Activated T-helper 1 cell treated with Interleukin-2 at 50 U/mL for 16 hours (primary cell): ENCODE data around the gene TUBA1C.
A peak's percentile ranks its signal among the peaks of the same experiment; 100 is the strongest.
"Not testable (repeated sequence)": the region's sequence is repeated elsewhere in the genome, so short reads cannot be mapped to it uniquely, and the experiment has no call there.

Experiments used
- DNase-seq: peaks from one replicate; pipeline ENCODE4 v3.0.0-alpha.2; 2020; ENCODE audit warnings: low read depth

Gene TUBA1C

DNA sequence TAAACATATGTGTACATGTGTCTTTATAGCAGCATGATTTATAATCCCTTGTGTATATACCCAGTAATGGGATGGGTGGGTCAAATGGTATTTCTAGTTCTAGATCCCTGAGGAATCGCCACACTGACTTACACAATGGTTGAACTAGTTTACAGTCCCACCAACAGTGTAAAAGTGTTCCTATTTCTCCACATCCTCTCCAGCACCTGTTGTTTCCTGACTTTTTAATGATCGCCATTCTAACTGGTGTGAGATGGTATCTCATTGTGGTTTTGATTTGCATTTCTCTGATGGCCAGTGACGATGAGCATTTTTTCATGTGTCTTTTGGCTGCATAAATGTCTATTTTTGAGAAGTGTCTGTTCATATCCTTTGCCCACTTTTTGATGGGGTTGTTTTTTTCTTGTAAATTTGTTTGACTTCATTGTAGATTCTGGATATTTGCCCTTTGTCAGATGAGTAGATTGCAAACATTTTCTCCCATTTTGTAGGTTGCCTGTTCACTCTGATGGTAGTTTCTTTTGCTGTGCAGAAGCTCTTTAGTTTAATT, 45.6 kb downstream of the TUBA1C start:
- not testable (repeated sequence) for DNase-seq

DNA sequence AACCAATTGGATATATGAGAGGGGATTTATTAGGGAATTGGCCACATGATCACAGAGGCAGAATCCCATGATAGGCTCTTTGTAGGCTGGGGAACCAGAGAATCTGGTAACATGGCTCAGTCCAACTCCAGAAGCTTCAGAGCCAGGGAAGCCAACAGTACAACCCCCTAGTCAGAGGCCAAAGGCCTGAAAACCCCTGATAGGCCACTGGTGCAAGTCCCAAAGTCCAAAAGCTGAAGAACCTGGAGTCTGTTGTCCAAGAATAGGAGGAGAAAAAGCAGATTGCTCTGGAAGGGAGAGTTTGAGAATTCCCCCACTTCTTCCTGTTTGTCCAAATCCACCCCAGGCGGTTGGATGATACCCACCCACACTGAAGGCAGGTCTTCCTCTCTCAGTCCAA, 49.9 kb downstream of the TUBA1C start:
- no peak for DNase-seq

DNA sequence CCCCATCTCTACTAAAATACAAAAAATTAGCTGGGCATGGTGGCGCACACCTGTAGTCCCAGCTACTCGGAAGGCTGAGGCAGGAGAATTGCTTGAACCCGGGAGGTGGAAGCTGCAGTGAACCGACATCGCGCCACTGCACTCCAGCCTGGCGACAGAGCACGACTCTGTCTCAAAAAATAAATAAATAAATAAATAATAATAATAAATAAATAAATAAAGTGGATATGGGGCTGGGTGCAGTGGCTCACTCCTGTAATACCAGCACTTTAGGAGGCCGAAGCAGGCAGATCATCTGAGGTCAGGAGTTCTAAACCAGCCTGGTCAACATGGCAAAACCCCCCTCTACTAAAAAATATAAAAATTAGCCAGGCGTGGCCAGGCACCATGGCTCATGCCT, 52.2 kb downstream of the TUBA1C start:
- DNase-seq, result not testable (repeated sequence)

DNA sequence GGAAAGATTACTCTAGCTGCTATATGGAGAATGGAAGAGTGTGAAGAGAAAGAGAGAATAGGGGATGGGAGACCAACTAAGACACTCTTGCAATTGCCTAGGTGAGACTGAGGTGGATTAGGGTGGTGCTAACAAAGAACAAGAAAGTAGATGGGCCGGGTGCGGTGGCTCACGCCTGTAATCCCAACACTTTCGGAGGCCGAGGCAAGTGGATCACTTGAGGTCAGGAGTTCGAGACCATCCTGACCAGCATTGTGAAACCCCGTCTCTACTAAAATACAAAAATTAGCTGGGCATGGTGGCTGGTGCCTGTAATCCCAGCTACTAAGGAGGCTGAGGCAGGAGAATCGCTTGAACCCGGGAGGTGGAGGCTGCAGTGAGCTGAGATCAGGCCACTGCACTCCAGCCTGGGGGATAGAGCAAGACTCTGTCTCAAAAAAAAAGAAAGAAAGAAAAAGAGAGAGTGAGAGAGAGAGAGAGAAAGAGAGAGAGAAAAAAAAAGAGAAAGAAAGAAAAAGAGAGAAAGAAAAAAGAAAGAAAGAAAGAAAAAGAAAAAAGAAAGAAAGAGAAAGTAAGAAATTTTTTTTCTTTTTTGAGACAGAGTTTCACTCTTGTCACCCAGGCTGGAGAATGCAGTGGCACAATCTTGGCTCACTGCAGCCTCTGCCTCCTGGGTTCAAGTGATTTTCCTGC, 55.7 kb downstream of the TUBA1C start:
- DNase-seq, result not testable (repeated sequence)

DNA sequence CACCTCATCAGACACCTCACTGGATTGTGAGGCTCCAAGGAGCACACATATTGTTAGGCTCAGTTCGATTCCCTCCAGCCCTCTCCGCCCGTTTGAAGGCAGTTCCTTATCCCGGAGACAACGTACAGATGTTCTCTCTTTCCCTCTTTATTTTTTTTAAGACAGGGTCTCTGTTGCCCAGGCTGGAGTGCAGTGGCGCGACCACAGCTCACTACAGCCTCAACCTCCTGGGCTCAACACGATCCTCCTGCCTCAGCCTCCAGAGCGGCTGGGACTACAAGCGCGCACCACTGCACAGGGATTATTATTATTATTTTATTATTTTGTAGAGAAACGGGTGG, 57.5 kb downstream of the TUBA1C start:
- DNase-seq, result no peak

DNA sequence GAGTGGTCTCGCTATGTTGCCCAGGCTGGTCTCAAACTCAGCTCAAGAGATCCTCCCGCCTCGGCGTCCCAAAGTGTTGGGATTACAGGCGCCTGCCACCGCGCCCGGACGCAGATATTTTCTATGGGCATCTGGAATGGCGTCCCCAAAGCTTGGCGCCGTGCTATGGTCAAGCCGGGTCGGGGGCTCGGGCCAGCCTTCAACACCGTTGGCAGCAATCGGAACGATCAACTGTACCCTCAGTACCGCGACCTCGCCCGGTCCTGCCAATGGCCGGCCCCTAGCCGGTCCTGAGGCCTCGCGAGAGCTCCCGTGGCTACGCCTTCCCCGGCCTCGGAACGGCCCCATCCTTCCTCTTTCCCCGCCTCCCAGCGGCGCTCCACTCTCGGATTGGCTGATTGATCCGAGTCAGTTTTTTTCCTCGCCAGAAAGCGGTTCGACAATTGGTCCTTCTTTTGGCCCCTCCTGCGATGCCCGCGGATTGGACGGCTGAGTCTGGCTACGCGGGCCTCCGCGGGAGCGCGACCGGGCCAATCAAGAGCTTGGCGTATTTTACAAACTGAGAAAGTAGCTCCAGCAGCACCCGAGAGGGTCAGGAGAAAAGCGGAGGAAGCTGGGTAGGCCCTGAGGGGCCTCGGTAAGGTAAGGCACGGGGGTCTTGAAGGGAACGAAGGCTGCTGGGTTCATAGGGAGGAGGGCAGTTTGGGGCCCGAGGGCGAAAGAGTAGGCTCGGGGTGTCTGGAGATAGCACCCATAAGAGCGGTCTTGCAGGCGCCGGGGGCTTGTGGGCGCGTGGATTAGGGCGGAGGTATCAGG, 58.0 kb downstream of the TUBA1C start, which contains the start of gene TROAP:
Gene TROAP (plus strand): TSS at position 548 of the 816 bp plus-strand sequence. CDS start 354 bp downstream, outside the sequence.
- peak; percentile 93 for DNase-seq

DNA sequence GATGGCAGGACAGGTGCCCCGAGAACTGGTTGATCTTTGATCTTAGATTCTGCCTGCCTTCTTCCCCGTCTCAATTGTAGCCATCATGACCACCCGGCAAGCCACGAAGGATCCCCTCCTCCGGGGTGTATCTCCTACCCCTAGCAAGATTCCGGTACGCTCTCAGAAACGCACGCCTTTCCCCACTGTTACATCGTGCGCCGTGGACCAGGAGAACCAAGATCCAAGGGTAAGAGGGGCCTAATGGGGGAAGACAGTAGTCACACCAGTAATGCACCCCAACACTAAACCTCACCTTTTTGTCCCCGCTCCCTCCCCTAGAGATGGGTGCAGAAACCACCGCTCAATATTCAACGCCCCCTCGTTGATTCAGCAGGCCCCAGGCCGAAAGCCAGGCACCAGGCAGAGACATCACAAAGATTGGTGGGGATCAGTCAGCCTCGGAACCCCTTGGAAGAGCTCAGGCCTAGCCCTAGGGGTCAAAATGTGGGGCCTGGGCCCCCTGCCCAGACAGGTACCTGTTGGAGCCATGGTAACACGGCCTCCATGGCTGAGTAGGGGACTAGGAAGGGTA, 58.7 kb downstream of the TUBA1C start:
- DNase-seq, result no peak
